ENCODE measurements around the gene ANKRD24. TPM values are rescaled to one million over a fixed set of nuclear protein-coding genes. Genes with fewer than 3 reads are reported as not detected.
A peak's percentile ranks its signal among the peaks of the same experiment; 100 is the strongest.

The ANKRD24 gene
- total and polyA plus RNA-seq, 2 of the 13 experiments (the other 11 are each of a cell fraction or from before 2014, with no cell fraction given): 0.13 to 0.24 TPM

DNA sequence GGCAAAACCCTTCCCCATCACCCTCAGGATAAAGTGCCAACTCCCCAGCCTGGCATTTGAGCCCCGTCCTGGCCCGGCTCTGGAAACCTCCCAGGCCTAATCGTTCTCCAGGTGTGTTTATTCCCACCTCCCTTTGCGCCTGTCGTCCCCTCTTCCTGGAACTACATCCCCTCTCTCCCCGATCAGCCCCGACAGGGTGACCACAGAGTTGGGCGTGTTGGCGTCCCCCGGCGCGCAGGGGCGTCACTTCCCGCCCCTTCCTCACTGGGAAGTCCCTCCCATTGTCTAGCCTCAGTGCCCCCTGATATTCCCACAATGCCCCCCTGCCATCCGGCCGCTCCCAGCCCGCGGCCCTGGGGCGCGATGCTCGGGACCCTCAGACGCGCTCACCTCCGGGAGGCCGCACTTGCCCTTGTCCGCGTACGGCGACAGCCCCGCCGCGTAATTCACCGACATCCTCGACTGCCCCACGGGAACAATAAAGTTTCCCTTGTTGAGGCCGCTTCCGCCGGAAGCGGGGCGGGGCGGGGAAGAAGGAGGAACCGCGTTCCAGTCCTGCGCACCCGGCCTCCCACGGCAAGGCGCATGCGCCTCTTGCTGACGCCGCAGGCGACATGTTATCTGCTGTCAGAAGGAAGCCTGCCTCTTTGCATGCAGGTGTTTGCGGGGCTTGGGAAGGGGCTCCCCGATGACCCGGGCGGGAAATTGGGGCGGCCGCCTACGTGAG, at the start of gene ANKRD24, which contains the start of gene SIRT6 (continued):
- TF ChIP-seq, protein P1, sequence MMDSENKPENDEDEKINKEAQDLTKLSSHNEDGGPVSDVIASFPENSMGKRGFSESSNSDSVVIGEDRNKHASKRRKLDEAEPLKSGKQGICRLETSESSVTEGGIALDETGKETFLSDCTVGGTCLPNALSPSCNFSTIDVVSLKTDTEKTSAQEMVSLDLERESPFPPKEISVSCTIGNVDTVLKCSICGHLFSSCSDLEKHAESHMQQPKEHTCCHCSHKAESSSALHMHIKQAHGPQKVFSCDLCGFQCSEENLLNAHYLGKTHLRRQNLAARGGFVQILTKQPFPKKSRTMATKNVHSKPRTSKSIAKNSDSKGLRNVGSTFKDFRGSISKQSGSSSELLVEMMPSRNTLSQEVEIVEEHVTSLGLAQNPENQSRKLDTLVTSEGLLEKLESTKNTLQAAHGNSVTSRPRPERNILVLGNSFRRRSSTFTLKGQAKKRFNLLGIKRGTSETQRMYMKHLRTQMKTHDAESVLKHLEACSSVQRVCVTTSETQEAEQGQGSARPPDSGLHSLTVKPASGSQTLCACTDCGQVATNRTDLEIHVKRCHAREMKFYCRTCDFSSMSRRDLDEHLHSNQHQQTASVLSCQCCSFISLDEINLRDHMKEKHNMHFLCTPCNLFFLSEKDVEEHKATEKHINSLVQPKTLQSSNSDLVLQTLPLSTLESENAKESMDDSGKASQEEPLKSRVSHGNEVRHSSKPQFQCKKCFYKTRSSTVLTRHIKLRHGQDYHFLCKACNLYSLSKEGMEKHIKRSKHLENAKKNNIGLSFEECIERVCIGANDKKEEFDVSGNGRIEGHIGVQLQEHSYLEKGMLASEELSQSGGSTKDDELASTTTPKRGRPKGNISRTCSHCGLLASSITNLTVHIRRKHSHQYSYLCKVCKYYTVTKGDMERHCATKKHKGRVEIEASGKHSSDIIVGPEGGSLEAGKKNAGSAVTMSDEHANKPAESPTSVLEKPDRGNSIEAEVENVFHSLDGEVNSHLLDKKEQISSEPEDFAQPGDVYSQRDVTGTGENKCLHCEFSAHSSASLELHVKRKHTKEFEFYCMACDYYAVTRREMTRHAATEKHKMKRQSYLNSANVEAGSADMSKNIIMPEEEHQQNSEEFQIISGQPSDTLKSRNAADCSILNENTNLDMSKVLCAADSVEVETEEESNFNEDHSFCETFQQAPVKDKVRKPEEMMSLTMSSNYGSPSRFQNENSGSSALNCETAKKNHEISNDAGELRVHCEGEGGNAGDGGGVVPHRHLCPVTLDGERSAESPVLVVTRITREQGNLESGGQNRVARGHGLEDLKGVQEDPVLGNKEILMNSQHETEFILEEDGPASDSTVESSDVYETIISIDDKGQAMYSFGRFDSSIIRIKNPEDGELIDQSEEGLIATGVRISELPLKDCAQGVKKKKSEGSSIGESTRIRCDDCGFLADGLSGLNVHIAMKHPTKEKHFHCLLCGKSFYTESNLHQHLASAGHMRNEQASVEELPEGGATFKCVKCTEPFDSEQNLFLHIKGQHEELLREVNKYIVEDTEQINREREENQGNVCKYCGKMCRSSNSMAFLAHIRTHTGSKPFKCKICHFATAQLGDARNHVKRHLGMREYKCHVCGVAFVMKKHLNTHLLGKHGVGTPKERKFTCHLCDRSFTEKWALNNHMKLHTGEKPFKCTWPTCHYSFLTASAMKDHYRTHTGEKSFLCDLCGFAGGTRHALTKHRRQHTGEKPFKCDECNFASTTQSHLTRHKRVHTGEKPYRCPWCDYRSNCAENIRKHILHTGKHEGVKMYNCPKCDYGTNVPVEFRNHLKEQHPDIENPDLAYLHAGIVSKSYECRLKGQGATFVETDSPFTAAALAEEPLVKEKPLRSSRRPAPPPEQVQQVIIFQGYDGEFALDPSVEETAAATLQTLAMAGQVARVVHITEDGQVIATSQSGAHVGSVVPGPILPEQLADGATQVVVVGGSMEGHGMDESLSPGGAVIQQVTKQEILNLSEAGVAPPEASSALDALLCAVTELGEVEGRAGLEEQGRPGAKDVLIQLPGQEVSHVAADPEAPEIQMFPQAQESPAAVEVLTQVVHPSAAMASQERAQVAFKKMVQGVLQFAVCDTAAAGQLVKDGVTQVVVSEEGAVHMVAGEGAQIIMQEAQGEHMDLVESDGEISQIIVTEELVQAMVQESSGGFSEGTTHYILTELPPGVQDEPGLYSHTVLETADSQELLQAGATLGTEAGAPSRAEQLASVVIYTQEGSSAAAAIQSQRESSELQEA (CRISPR knock-in tag; IDR thresholded peaks at IDR 0.05; ENCODE audit: not compliant biosample characterization): peak; percentile 68
- peak; percentile 65; the same call in 1 of the 2 replicates for TF ChIP-seq ZNF503 (CRISPR knock-in tag; IDR thresholded peaks at IDR 0.05)
- TF ChIP-seq BCL6 (CRISPR knock-in tag; IDR thresholded peaks at IDR 0.05): peak; percentile 65
- TF ChIP-seq KAT8 (CRISPR knock-in tag; IDR thresholded peaks at IDR 0.05): peak; percentile 98
- peak; percentile 88 for TF ChIP-seq GMEB1 (CRISPR knock-in tag; IDR thresholded peaks at IDR 0.05; ENCODE audit: borderline replicate concordance)
- peak; percentile 80; the same call in 1 of the 2 replicates for TF ChIP-seq REPIN1 (CRISPR knock-in tag; IDR thresholded peaks at IDR 0.05; ENCODE audit: borderline replicate concordance, low read depth)
- 0 out of 2 replicates have a peak, but pooled peaks have one; percentile 45 for TF ChIP-seq ZNF891 (CRISPR knock-in tag; IDR thresholded peaks at IDR 0.05)
- TF ChIP-seq ZXDC (CRISPR knock-in tag; IDR thresholded peaks at IDR 0.05): 0 out of 2 replicates have a peak, but pooled peaks have one; percentile 31
- TF ChIP-seq ETV6 (CRISPR knock-in tag; conservative IDR thresholded peaks at IDR 0.05): peak; percentile 92; the same call in 1 of the 2 replicates
- peak; percentile 99 for TF ChIP-seq MAZ (IDR thresholded peaks at IDR 0.05; ENCODE audit: borderline replicate concordance, low read depth, low read length)
- peak; percentile 98 for TF ChIP-seq MAZ (CRISPR knock-in tag; IDR thresholded peaks at IDR 0.05; ENCODE audit: low read depth)
